ENCODE results near the gene ADAMTS8.
A peak's percentile ranks its signal among the peaks of the same experiment; 100 is the strongest.

Gene ADAMTS8

GRCh38 chr11:130428316-130429119 lies at the start of gene ADAMTS8:
Gene ADAMTS8, minus strand, starts transcription at chr11:130428609. Its CDS starts 323 bp downstream, at chr11:130428286.
- no peak for ATAC-seq
- TF ChIP-seq CREB5 (CRISPR knock-in tag; IDR thresholded peaks at IDR 0.05; ENCODE audit: low read depth) (no peak), POU6F1 (CRISPR knock-in tag; IDR thresholded peaks at IDR 0.05; ENCODE audit: borderline replicate concordance, low read depth) (no peak), TOX (CRISPR knock-in tag; IDR thresholded peaks at IDR 0.05; ENCODE audit: borderline replicate concordance) (no peak)

- ATAC-seq: peak; percentile 2; the same call in 1 of the 3 replicates
- TF ChIP-seq CREB5 (CRISPR knock-in tag; IDR thresholded peaks at IDR 0.05; ENCODE audit: low read depth) (no peak), ISL1 (CRISPR knock-in tag; IDR thresholded peaks at IDR 0.05) (no peak), ZFP30 (CRISPR knock-in tag; IDR thresholded peaks at IDR 0.05) (no peak), TSHZ2 (CRISPR knock-in tag; IDR thresholded peaks at IDR 0.05) (no peak)
Observed at GRCh38 chr11:130477586-130478203, 49.3 kb upstream of the ADAMTS8 start.

GRCh38 chr11:130476922-130477491 lies 48.6 kb upstream of the ADAMTS8 start:
- ATAC-seq: no peak

More at GRCh38 chr11:130476922-130477491, 48.6 kb upstream of the ADAMTS8 start:
- no peak for TF ChIP-seq ESRRG (CRISPR knock-in tag; IDR thresholded peaks at IDR 0.05)
- TF ChIP-seq TSHZ2 (CRISPR knock-in tag; IDR thresholded peaks at IDR 0.05): no peak
- no peak for TF ChIP-seq ISL1 (CRISPR knock-in tag; IDR thresholded peaks at IDR 0.05)
- no peak for TF ChIP-seq OSR1 (CRISPR knock-in tag; IDR thresholded peaks at IDR 0.05)
- no peak for TF ChIP-seq CREB5 (CRISPR knock-in tag; IDR thresholded peaks at IDR 0.05; ENCODE audit: low read depth)
- no peak for TF ChIP-seq BACH2 (CRISPR knock-in tag; IDR thresholded peaks at IDR 0.05; ENCODE audit: borderline replicate concordance)
- TF ChIP-seq ZC3H10 (CRISPR knock-in tag; IDR thresholded peaks at IDR 0.05): no peak
- no peak for TF ChIP-seq ZNF70 (CRISPR knock-in tag; IDR thresholded peaks at IDR 0.05)
- TF ChIP-seq GLIS3 (CRISPR knock-in tag; IDR thresholded peaks at IDR 0.05): no peak
- TF ChIP-seq PATZ1 (CRISPR knock-in tag; IDR thresholded peaks at IDR 0.05; ENCODE audit: borderline replicate concordance): no peak
- TF ChIP-seq POU6F1 (CRISPR knock-in tag; IDR thresholded peaks at IDR 0.05; ENCODE audit: borderline replicate concordance, low read depth): no peak
- no peak for TF ChIP-seq CSRNP3 (CRISPR knock-in tag; IDR thresholded peaks at IDR 0.05)
- no peak for TF ChIP-seq TOX (CRISPR knock-in tag; IDR thresholded peaks at IDR 0.05; ENCODE audit: borderline replicate concordance)
- no peak for TF ChIP-seq RARB (CRISPR knock-in tag; IDR thresholded peaks at IDR 0.05)
